Measurements from ENCODE around the gene NID1.
A peak's percentile ranks its signal among the peaks of the same experiment; 100 is the strongest.
"Not testable (repeated sequence)": the region's sequence is repeated elsewhere in the genome, so short reads cannot be mapped to it uniquely, and the experiment has no call there.

NID1 gene

DNA sequence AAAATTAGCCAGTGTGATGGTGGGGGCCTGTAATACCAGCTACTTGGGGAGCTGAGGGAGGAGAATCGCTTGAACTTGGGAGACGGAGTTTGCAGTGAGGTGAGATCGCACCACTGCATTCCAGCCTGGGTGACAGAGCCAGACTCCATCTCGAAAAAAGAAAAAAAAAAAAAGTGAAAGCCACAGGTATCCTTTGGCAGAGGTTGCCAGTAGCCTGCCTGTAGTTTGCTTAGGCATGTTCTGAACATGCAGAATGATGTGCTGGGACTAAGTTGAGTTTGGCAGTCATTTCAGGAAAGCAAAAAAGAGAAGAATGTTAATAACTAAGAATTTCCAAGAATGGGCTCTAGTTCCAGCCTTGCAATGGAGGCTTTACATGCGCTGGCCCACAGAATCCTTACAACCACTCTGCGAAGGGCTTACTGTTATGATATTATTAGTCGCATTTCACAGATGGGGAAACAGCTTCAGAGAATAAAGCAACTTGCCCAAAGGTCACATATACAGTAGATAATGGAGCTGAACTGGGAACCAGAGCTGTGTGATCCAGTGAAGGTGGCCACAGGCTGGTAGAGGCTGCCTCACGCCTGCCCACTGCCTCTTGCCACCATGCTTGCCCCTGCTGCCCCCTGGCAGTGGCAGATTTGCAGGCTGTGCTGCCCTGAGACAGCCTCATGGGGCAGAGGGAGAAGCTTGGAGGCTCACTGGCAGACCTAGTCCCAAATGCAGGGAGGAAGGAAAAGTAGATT, 131.7 kb downstream of the NID1 start:
- DNase-seq, result peak; percentile 50

GRCh38 chr1:235932090-235932510, 132.8 kb downstream of the NID1 start:
- DNase-seq, result peak; percentile 37

GRCh38 chr1:235931171-235931738, 133.6 kb downstream of the NID1 start:
- DNase-seq, result no peak

DNA sequence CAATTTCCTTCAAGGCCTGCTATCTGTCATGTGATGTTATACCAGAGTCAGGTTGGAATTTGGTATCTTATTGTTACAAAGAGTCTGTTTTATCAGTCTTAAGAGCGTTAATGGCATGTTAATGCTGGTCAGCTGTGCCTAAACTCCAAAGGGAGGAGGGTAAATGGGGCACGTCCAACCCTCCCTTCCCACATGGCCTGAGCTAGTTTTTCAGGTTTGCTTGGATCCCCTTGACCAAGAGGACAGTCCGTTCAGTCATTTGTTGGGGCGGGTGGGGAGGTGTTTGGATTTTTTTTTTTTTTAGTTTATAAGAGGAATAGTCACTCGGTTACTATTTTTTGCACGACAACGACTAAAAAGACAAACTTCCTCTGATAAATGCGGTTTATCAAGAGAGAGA, 134.3 kb downstream of the NID1 start:
- DNase-seq, result no peak

DNA sequence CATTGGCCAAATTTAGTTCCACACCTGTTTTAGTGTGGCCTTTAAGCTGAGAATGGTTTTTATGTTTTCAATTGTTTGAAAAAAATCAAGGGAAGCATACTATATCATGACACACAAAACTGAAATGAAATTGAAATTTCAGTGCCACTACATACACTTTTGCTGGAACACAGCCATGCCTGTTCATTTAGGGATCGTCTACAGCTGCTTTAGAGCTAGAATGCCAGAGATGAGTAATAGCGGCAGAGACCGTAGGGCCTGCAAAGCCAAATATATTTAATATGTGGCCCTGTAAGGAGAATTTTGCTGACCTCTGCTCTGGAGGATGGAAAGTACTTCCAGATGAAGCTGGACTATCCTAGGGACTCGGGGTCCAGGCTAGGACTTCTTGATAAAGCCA, 135.7 kb downstream of the NID1 start:
- no peak for DNase-seq

DNA sequence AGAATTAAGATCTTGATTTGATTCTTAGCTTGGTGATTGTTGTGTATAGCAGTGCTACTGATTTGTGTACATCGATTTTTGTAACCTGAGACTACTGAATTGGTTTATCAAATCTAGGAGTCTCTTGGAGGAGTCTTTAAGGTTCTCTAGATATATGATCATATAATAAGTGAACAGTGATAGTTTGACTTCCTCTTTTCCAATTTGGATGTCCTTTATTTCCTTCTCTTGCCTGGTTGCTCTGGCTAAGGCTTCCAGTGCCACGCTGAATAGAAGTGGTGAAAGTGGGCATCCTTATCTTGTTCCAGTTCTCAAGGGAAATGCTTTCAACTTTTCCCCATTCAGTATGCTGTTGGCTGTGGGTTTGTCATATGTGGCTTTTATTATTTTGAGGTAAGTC, 136.7 kb downstream of the NID1 start:
- no peak for DNase-seq

DNA sequence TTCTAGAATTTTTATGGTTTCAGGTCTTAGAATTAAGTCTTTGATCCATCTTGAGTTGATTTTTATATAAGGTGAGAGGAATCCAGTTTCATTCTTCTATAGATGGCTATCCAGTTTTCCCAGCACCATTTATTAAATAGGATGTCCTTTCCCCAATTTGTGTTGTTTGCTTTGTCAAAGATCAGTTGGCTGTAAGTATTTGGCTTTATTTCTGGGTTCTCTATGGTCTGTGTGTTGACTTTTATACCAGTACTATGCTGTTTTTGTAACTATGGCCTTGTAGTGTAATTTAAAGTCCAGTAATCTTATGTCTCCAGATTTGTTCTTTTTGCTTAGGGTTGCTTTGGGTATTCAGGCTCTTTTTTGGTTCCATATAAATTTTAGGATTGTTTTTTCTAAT, 137.3 kb downstream of the NID1 start:
- not testable (repeated sequence) for DNase-seq
